Thymus (tissue), 11 donors: Measurements from ENCODE around the gene ONECUT2. TPM values are rescaled to one million over a fixed set of nuclear protein-coding genes. Genes with fewer than 3 reads are reported as not detected.

Source experiments
- DNase-seq, 9 donors: peaks; one replicate each; pipeline ENCODE4 v3.0.0-alpha.2; 2013; ENCODE audit warnings: low spot score in 9 of 9, low read depth in 6 of 9, missing footprints in 1 of 9
- H3K27ac ChIP-seq, 2 donors: one replicate each; pipeline ENCODE4 v1.5.1; 2013; ENCODE audit warnings: control low read depth in 1 of 2, low read depth in 1 of 2, low read length in 1 of 2, mild to moderate bottlenecking in 1 of 2, moderate library complexity in 1 of 2
- H3K27me3 ChIP-seq, 2 donors: one replicate each; pipeline ENCODE4 v1.5.1; 2013; ENCODE audit warnings: low read length in 1 of 2; ENCODE audit not compliant: control insufficient read depth in 2 of 2, insufficient read depth in 1 of 2
- H3K36me3 ChIP-seq, 2 donors: one replicate each; pipeline ENCODE4 v1.5.1; 2013; ENCODE audit warnings: low read length in 1 of 2, mild to moderate bottlenecking in 1 of 2, moderate library complexity in 1 of 2; ENCODE audit not compliant: control insufficient read depth in 2 of 2, insufficient read depth in 2 of 2
- H3K4me1 ChIP-seq, 2 donors: one replicate each; pipeline ENCODE4 v1.5.1; 2013; ENCODE audit warnings: low read length in 2 of 2; ENCODE audit not compliant: control insufficient read depth in 2 of 2, insufficient read depth in 2 of 2
- H3K4me3 ChIP-seq, 2 donors: one replicate each; pipeline ENCODE4 v1.5.1; 2013; ENCODE audit warnings: low read length in 2 of 2, control low read depth in 1 of 2, mild to moderate bottlenecking in 1 of 2
- H3K9me3 ChIP-seq, 2 donors: one replicate each; pipeline ENCODE4 v1.5.1; 2013; ENCODE audit warnings: low read length in 1 of 2, mild to moderate bottlenecking in 1 of 2; ENCODE audit not compliant: control insufficient read depth in 2 of 2, insufficient read depth in 1 of 2
- WGBS: extraction: QIAGEN DNeasy Blood & Tissue Kit; methylation state at CpG from one replicate; pipeline ENCODE4 v1.1.7; 2013; 5-methylcytosine and 5-hydroxymethylcytosine counted together
- polyA plus RNA-seq: library from polyadenylated mRNA; stranded (reverse); fragments of 200-250 nt; gene quantifications from one replicate; pipeline ENCODE4 v1.2.3, GENCODE V29; 2013
- total RNA-seq: library from RNA; stranded (reverse); fragments of 120-200 nt; gene quantifications from one replicate; pipeline ENCODE4 v1.2.4, GENCODE V29; 2013
- donor health status: healthy.

Gene ONECUT2
- total and polyA plus RNA-seq, 2 donors, result under 0.01 to 0.02 TPM

DNA sequence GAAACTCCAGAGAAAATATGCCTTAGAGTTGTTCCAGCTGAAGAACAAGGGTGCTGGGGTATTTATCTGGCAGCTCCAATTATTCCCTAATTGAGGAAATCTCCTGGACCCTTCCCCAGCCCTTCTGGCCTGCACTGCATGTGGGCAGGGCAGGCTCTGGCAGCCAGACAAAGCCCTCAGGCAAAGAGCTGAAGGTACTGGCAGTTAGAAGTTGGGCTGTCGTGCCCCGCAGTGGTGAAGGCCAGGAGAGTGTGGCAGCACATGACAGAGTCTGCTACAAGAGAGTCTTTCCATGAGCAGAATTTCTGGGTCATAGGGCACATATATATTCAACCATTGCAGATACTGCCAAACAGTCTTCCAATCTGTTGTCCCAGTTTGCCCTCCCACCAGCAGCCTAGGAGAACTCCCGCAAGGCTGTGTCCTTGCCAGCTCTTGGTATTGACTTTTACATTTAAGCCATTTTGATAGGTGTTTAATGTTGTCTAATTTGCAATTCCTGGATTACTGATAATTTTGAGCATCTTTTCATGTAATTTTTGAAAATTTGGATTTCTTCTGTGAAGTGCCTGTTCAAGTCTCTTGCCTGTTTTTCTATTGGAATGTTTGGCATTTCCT is 26.6 kb downstream of the ONECUT2 start:
- no peak overlapping the region for H3K4me3 ChIP-seq
- no peaks in the 10 kb centered on the region for H3K9me3 ChIP-seq
- H3K4me1 ChIP-seq, result no peaks in the 10 kb centered on the region
- no peaks in the 10 kb centered on the region for H3K36me3 ChIP-seq
- WGBS, result 96% methylated on average over 3 of the region's 3 CpGs
- no peak overlapping the region for H3K27ac ChIP-seq
- H3K27me3 ChIP-seq, result peaks cover 0 to 2% of the 10 kb centered on the region in 2 donors
- no peak for DNase-seq

DNA sequence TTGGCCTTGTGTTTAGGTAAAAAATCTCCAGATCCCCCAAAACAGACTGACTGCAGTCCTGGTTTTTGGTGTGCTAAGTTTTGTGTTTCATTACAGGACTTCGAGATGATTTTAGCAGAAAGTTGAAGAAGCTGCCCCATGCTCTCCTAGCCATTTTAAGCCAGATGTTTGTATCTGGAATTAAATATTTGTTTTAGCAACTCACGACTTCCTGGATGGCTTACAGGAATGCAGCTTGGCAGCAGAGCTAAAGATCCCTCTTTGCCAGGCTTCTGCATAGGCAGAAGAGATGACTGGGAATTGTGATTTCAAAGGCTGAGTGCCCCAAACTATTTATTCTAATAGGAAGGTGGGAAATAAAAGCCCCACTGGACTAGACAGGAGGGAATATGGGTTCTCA is 31.1 kb downstream of the ONECUT2 start:
- H3K4me1 ChIP-seq, result no peaks in the 10 kb centered on the region
- H3K4me3 ChIP-seq, result no peak overlapping the region
- H3K9me3 ChIP-seq, result no peaks in the 10 kb centered on the region
- no peak overlapping the region for H3K27ac ChIP-seq
- no peaks in the 10 kb centered on the region for H3K36me3 ChIP-seq
- 87% methylated on average over 2 of the region's 2 CpGs for WGBS
- H3K27me3 ChIP-seq, result peaks cover 0 to 2% of the 10 kb centered on the region in 2 donors
- no peak for DNase-seq

DNA sequence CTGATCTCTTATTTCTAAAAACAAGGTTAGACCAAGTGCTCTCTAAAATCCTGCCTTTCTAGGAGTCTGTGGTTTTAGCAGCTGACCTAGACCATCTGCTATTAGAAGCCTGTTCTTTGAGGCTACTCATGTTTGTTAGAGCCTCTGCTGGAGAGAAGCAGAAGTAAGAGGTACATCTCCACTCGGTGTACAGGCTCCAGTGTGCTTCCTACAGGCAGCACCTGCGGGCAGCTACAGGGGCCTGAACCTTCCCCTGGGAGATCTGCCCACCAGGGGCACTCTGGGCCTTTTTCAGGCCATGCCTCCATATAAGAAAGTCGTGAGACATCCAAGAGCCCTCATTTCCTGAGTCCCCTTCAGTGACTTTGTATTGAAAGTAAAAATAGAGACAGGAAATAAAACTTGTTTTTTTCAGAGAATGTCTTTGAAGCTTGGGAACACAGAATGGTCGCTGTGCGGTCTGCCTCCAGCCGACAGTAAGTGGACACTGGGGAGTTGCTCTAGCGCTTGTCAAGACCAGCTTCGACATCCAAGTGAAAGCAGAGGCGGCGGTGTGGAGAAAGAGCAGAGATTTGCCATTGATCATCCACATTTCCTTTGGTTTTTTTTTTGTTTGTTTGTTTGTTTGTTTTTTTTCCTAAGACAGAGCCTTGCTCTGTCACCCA is 31.7 kb downstream of the ONECUT2 start:
- H3K27me3 ChIP-seq, result peaks cover 0 to 2% of the 10 kb centered on the region in 2 donors
- no peaks in the 10 kb centered on the region for H3K4me1 ChIP-seq
- H3K36me3 ChIP-seq, result no peaks in the 10 kb centered on the region
- no peak for DNase-seq
- WGBS, result 71% methylated on average over 10 of the region's 10 CpGs
- H3K4me3 ChIP-seq, result no peak overlapping the region
- H3K9me3 ChIP-seq, result no peaks in the 10 kb centered on the region
- no peak overlapping the region for H3K27ac ChIP-seq

DNA sequence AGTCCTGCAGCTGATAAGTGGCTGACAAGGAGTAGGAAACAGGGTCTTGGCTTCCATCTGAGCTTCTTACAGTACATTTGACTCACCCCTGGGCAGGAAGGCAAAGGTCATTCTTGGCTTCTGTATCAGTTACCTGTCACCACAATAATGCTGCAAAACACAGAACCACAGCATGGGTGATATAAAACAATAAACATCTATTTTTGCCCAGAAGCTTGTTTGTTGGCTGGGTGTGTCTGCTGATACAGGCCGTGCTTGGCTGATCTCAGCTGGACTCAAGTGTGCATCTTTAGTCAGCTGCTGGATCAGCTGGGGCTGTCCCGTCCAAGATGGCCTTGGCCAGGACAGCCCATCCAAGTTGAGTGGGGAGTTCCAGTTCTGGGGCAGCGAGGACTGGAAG is 34.7 kb downstream of the ONECUT2 start:
- no peak for DNase-seq
- no peak overlapping the region for H3K27ac ChIP-seq
- no peaks in the 10 kb centered on the region for H3K36me3 ChIP-seq
- H3K9me3 ChIP-seq, result no peaks in the 10 kb centered on the region
- no peak overlapping the region for H3K4me3 ChIP-seq
- no peaks in the 10 kb centered on the region for H3K4me1 ChIP-seq
- 94% methylated on average over 3 of the region's 3 CpGs for WGBS
- H3K27me3 ChIP-seq, result peaks cover 0 to 2% of the 10 kb centered on the region in 2 donors

DNA sequence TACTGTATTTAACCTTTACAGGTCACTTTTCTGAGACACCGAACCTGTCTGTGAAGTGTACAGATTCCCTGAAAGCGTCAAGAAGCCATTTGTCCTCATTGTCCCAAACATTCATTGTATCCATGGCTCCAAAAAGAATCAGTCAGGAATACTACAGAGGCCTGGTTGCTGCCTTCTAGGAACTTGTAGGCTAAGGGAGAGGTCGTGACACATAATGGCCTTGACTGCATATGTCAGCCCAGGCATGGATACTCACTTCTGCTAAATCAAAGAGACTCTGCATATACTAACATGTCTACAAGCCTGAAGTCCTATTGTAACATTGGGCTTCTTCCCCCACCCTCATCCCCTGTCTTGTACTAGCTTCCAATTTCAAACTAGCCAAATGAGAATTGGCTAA is 40.2 kb downstream of the ONECUT2 start:
- DNase-seq, result no peak
- Histone ChIP-seq H3K9me3 (no peaks in the 10 kb centered on the region), H3K36me3 (no peaks in the 10 kb centered on the region), H3K27me3 (peaks cover 0 to 2% of the 10 kb centered on the region in 2 donors), H3K27ac (no peak overlapping the region), H3K4me1 (no peaks in the 10 kb centered on the region), H3K4me3 (no peak overlapping the region)
- 87% methylated on average over 3 of the region's 3 CpGs for WGBS

DNA sequence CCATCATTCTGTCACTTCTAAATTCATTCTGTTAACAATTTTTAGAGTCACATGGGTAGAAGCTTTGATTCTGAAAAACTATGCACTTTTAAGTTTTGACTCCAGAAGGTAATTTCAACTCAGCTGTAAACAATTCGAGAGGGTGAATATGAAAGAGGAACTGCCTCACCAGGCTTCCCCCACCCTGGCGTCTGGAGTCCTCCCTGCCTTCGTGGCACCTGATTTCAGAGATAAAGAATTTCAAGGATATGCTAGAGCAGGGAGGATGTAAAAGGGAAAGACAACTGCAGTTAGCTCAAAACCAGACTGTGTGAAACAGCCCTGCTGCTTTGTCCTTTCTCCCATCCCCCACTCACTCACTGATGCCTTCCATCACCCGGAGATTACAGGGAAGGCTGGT is 40.7 kb downstream of the ONECUT2 start:
- Histone ChIP-seq H3K36me3 (no peaks in the 10 kb centered on the region), H3K9me3 (no peaks in the 10 kb centered on the region), H3K4me3 (no peak overlapping the region), H3K27me3 (peaks cover 0 to 2% of the 10 kb centered on the region in 2 donors), H3K27ac (no peak overlapping the region), H3K4me1 (no peaks in the 10 kb centered on the region)
- DNase-seq, result no peak
- 12% methylated on average over 4 of the region's 4 CpGs for WGBS

DNA sequence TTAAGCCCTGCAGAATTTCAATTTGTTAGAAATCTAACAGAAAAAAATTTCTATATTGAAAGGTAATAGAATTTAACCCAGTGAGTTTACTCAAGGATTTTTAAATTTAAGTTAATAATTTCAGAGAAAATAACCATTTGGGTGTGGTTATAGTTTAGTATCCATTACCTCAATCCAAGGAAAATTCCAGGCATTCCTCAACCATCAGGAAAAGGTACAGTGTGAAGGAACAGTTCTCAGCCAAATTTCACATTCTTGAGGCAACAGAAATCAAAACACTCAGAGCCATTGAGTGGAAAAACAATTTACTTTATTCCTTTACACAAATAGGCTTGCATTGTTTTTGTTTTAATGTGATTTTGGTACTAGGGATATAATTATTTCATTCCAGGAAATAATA is 45.6 kb downstream of the ONECUT2 start:
- no peaks in the 10 kb centered on the region for H3K4me1 ChIP-seq
- no peak overlapping the region for H3K27ac ChIP-seq
- peaks cover 0 to 2% of the 10 kb centered on the region in 2 donors for H3K27me3 ChIP-seq
- no peak overlapping the region for H3K4me3 ChIP-seq
- no peaks in the 10 kb centered on the region for H3K9me3 ChIP-seq
- DNase-seq, result no peak
- H3K36me3 ChIP-seq, result no peaks in the 10 kb centered on the region

DNA sequence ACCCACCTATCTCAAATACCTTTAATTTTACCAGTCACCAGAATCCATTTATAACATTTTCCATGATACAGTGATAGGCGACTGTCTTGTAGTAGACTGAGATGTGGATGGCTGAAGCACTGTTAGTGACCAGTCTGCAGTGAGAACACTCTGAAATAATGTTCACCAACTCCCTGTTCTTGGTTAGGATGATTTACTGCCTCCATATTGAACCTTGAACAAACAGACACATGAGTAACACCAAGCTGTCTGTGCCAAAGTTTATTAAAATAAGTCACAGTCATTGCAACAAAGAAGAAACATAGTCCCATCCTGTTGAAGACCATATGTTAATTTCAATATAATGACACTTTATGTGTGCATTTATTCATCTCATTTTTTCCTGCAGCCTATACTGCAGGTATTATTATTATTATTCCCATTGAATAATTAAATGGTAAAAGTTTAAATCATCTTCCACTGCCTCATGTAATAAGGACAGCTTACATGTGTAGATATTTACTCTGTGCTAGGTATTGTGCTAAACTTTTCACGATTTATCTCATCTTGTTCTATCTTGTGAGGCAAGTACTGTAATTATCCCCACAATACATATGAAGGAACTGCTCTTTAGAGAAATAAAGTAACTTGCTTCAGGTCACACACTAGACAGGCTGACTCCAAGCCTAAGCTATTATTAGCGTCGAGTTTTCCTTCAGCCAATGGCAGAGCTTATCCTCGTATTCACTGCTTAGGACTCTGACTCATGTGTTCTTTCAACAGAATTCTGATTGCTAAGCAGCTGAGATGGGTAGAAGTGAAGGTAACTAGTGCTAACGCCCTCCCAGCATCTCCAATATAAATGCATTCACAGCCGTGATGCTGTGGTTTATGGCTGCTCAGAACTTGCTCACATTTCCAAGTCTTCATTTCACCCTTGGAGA is 62.5 kb downstream of the ONECUT2 start:
- DNase-seq, result no peak
- no peaks in the 10 kb centered on the region for H3K36me3 ChIP-seq
- no peak overlapping the region for H3K4me3 ChIP-seq
- H3K9me3 ChIP-seq, result no peaks in the 10 kb centered on the region
- no peak overlapping the region for H3K27ac ChIP-seq
- 89% methylated on average over 7 of the region's 7 CpGs for WGBS
- no peaks in the 10 kb centered on the region for H3K27me3 ChIP-seq
- no peaks in the 10 kb centered on the region for H3K4me1 ChIP-seq

DNA sequence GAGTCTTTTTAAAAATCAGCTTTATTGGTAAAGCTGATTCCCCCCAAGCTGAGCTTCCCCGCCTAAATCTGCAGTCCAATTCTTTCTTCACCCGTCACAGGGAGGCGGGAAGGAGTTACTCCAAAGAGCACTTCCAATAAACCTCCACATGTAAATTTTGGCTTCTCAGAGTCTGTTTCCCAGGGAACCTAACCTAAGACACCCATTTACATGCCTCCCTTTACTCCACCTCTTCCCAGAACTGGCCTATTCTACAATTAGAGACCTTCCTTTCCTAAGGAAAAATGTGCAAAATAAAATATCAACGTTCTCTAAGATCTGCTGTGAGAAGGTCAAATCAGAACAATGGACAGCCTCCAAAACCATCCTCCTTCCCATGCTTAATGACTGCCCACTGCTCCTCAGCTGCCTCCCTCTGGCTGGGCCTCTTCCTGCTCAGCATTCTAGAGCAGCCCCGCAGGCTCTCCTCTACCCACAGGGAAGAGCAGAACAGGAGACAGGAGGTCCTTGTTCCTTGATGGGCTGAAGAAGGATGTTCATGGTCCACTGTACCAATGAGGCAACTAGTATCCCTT is 63.6 kb downstream of the ONECUT2 start:
- DNase-seq, result no peak
- Histone ChIP-seq H3K9me3 (no peaks in the 10 kb centered on the region), H3K4me3 (no peak overlapping the region), H3K27ac (no peak overlapping the region), H3K36me3 (no peaks in the 10 kb centered on the region), H3K27me3 (no peaks in the 10 kb centered on the region), H3K4me1 (no peaks in the 10 kb centered on the region)
- WGBS, result 81% methylated on average over 5 of the region's 5 CpGs
